HUES64 (cell line): ENCODE results near the gene ANXA2R.
"Not testable (repeated sequence)": the region's sequence is repeated elsewhere in the genome, so short reads cannot be mapped to it uniquely, and the experiment has no call there.

Experiments
- H3K27ac ChIP-seq: 2 replicates; pipeline ENCODE4 v1.7.0; 2013; ENCODE audit warnings: low read depth, low read length, inconsistent platforms
- H3K27me3 ChIP-seq: 2 replicates; pipeline ENCODE4 v1.6.1; 2013; ENCODE audit warnings: mild to moderate bottlenecking, low read length; ENCODE audit not compliant: insufficient read depth
- H3K36me3 ChIP-seq: 2 replicates; pipeline ENCODE4 v1.6.1; 2013; ENCODE audit warnings: mild to moderate bottlenecking, low read length; ENCODE audit not compliant: insufficient read depth
- H3K4me1 ChIP-seq: 2 replicates; pipeline ENCODE4 v1.6.1; 2013; ENCODE audit warnings: mild to moderate bottlenecking, low read length, moderate library complexity; ENCODE audit not compliant: insufficient read depth
- H3K4me3 ChIP-seq: 2 replicates; pipeline ENCODE4 v1.5.1; 2013; ENCODE audit warnings: mild to moderate bottlenecking, low read length, moderate library complexity
- H3K9ac ChIP-seq: 2 replicates; pipeline ENCODE4 v1.6.1; 2013; ENCODE audit warnings: mild to moderate bottlenecking, low read depth, low read length
- H3K9me3 ChIP-seq: 2 replicates; pipeline ENCODE4 v1.6.1; 2013; ENCODE audit warnings: low read depth, low read length; ENCODE audit not compliant: insufficient read depth
- WGBS: fragments of 150-250, 120-280 bp; methylation state at CpG from one replicate; pipeline ENCODE4 v1.1.7; 2013; ENCODE audit warnings: missing lambda C conversion rate; 5-methylcytosine and 5-hydroxymethylcytosine counted together

The ANXA2R gene

DNA sequence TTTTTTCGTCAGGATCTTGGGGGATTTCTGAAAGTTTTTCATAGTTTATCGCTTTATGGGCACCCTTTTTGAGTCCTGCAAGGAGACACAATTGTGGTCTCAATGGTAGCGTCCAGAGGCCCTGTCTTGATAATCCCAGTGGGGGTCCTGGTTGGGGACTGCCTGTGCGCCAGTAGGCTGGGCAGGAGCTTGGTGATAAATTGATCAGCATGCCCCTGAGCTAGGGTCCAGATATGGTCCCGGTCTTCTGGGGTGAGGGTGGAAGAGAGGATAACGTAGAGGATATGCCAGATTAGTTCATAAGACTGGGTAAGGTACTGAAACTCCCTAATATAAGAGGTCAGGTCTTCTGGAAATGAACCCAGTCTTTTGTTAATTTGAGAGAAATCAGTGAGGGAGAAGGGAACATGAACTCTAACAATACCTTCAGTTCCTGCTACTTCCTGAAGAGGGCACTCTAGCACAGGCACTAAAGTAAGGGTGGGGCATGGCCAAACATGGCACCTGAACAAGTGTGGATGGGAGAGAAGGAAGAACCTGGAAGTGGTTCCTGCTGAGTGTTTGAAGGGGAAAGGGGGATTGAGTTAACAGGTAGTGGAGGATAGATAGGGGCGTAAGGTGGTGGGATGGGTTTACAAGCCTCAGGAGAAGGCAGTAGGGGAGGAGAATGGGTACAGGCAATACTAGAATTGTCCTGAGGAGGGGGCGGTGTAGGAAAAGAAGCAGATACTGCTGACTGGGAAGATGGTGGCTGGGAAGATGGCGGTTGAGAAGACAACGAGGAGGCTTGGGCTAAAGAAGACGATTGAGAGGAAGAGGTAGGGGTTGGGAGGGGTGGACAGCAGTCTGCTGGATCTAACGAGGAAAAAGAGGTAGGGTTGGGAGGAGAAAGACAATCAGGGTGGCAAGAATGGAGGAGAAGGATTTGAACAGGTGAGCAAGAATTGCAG, 33.8 kb upstream of the ANXA2R start:
- Histone ChIP-seq H3K36me3 (peaks cover 14% of the 10 kb centered on the region), H3K4me3 (no peak overlapping the region), H3K4me1 (no peaks in the 10 kb centered on the region), H3K27me3 (no peaks in the 10 kb centered on the region), H3K27ac (no peak overlapping the region), H3K9ac (no peak overlapping the region), H3K9me3 (no peaks in the 10 kb centered on the region)
- 93% methylated on average over 12 of the region's 12 CpGs for WGBS

DNA sequence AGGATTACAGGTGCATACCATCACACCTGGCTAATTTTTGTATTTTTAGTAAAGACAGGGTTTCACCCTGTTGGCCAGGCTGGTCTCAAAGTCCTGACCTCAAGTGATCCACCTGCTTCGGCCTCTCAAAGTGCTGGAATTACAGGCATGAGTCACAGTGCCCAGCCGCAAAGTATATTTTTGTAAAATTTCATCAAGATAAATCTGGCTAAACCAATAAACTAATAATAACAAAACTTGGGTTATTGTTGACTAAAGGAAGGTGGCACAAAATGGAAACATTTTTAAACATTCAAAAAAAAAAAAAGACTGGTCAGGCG, 29.2 kb upstream of the ANXA2R start:
- not testable (repeated sequence) for H3K4me3 ChIP-seq, H3K9ac ChIP-seq

DNA sequence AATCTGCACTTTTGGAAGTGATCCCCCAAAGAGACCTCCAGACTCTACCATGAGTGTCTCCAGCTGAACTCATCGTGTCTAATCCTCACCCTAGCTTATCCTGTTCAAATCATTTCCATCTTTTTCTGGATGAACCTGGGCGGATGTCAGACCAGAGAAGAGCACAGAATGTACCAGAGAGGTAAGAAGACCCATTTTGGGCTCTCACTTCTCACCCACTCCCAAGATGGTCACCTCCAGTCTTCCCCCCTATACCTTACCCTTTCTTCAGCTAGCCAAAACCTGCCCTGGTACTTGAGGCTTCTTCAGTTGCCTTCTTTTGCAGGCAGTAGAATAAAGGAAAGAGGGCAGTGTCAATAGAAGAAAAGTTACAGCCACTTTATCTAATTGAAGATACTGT, 27.9 kb upstream of the ANXA2R start:
- peaks cover 17% of the 10 kb centered on the region for H3K4me1 ChIP-seq
- H3K27ac ChIP-seq, result no peak overlapping the region
- H3K36me3 ChIP-seq, result peaks cover 14% of the 10 kb centered on the region
- 88% methylated on average over 2 of the region's 2 CpGs for WGBS
- no peaks in the 10 kb centered on the region for H3K27me3 ChIP-seq
- H3K4me3 ChIP-seq, result peak overlapping the region; percentile 88; the same call in 1 of the 2 replicates
- no peak overlapping the region; the same call in 1 of the 2 replicates for H3K9ac ChIP-seq
- no peaks in the 10 kb centered on the region for H3K9me3 ChIP-seq

More for the DNA sequence above, 29.2 kb upstream of the ANXA2R start:
- not testable (repeated sequence) for H3K4me1 ChIP-seq, H3K27ac ChIP-seq, H3K27me3 ChIP-seq, H3K9me3 ChIP-seq
- WGBS, result 97% methylated on average over 2 of the region's 3 CpGs
- peaks cover 14% of the 10 kb centered on the region for H3K36me3 ChIP-seq

DNA sequence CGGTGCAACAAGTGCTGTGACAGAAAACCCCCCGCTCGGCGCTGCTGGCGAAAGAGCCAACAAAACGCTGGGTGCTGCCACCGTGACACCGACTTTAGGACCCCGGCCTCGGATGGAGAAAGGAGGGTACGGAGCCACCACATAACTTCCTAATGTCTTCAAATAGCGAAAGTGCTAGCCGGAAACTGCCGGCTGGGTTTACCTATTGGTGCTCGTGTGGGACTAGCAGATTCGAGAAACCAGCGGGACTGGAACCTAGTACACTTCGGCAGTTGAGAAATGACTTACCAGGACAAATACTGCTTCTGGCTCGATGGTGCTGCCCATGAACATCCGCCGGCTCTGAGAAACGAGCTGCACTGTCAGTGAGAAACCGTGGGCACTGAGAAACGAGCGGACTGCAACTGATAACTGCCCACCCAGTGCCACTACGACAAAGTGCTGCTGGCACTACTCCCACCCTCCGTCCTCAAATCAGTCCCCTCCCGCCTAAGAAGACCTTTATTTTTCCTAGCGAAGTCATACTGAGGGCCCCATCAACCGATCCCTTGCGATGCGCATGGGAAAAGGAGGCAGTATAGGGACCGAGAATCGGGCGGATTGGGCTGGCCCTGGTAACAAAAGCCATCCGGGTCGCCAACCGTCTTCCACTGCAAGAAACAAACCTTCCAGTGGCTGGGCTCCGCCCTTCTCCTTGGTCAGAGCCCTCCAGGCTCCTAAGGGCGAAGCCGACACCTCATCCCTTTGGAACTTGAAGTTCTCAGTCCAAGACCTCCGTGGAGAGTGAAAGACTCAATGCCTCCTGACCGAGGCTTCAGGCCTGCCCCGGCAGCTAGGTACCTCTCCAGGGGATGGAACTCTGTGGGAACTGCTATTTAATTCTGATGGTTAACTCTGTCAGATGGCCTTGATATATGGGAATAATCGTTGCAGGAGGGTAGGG, 27.0 kb upstream of the ANXA2R start:
- Histone ChIP-seq H3K4me1 (peaks cover 17% of the 10 kb centered on the region), H3K9ac (peak overlapping the region; percentile 92), H3K4me3 (peak overlapping the region; percentile 88), H3K9me3 (no peaks in the 10 kb centered on the region), H3K27me3 (no peaks in the 10 kb centered on the region), H3K36me3 (peaks cover 14% of the 10 kb centered on the region), H3K27ac (peak overlapping the region; percentile 85)
- WGBS, result 2% methylated on average over 45 of the region's 45 CpGs

DNA sequence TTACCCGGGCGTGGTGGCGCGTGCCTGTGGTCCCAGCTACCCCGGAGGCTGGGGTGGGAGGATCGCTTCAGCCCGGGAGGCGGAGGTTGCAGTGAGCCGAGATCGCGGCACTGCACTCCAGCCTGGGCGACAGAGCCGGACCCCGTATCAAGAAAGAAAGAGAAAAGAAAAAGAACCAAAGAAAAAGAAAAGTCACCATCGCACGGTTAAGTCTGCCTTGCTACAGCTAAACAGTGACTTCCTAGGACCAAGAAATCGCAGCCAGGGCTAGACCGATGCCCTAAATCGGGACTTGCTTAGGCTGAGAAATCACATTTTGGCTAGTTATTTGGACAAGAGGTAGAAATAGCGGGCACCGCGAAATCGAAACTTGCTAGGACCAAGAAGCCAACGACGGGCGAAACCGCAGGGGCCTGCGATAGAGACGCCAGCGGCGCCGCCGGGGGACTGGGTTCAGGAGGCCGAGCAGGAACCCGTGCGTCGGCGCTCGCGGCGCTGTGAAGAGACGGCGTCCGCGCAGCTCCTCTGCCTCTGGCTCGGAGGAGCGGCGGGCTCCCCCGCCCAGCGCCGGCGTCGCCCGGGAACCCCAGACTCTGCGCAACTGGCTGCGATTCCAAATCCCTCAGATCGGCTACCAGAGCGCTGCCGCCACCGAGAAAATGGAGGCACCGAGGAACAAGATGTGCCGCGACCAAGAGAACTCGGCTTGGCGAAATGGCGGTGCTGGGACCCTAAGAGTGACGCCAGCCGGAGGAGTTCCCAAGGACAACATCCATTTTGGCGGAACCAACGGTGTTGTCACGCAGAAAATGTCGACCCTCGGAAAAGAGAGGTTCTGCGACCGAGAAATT, 26.1 kb upstream of the ANXA2R start:
- peak overlapping the region; percentile 92 for H3K9ac ChIP-seq
- peaks cover 17% of the 10 kb centered on the region for H3K4me1 ChIP-seq
- no peaks in the 10 kb centered on the region for H3K27me3 ChIP-seq
- no peaks in the 10 kb centered on the region for H3K9me3 ChIP-seq
- H3K36me3 ChIP-seq, result peaks cover 11% of the 10 kb centered on the region
- under 1% methylated on average over 75 of the region's 75 CpGs for WGBS
- H3K4me3 ChIP-seq, result peak overlapping the region; percentile 88
- peak overlapping the region; percentile 85 for H3K27ac ChIP-seq

DNA sequence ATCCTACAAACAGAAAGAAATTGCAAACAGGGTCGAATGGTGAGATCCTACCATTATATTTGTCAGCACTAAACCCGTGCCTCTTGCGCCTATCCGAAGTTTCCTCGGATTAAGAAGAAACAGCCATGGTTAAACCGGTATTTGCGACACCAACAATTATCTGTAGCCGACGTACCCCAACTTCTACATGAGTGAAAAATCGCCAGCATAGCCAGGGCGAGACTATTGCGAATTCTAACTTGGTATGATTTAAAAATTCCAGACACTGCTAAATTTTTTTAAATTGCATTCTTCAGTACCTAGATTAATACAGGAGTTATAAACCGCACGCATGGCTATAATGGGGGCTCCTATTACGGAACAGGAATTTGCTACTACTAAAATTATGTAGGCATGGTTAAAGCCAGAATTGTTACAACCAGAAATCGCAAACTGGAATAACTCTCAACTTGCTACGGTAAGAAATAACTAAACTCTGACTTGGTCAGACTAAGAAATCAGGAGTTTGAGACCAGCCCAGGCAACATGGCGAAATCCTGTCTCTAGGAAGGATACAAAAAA, 25.3 kb upstream of the ANXA2R start:
- 4% methylated on average over 17 of the region's 18 CpGs for WGBS
- Histone ChIP-seq H3K4me1 (peaks cover 17% of the 10 kb centered on the region), H3K27me3 (no peaks in the 10 kb centered on the region), H3K27ac (peak overlapping the region; percentile 85), H3K36me3 (peaks cover 3% of the 10 kb centered on the region; the same call in 1 of the 2 replicates), H3K9me3 (no peaks in the 10 kb centered on the region), H3K4me3 (peak overlapping the region; percentile 88), H3K9ac (peak overlapping the region; percentile 92)

DNA sequence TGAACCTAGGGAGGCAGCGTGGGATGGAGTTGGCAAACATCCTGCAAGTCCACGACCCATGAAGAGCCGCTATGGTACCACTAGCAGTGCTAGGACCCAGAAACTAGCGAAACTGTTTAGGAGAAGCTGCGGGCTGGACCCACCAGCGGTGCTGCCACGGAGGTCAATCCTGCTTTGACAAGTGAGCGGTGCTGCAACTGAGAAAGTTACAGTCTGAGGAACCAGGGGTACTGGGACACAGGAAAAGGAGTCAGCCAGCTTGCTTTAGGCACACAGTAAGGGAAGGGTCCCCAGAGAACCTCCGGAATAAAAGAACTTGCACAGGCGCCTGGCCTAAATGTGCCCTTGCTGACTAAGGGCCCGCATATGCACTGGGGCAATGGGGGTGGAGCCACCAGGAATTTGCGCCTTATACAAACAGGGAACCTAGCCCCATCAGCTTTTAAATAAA, 23.6 kb upstream of the ANXA2R start:
- Histone ChIP-seq H3K4me1 (peaks cover 17% of the 10 kb centered on the region), H3K4me3 (no peak overlapping the region; the same call in 1 of the 2 replicates), H3K27me3 (no peaks in the 10 kb centered on the region), H3K9me3 (no peaks in the 10 kb centered on the region), H3K9ac (0 out of 2 replicates have a peak overlapping the region, but pooled peaks have one; percentile 28), H3K27ac (peak overlapping the region; percentile 40; the same call in 1 of the 2 replicates), H3K36me3 (no peaks in the 10 kb centered on the region)
- 67% methylated on average over 12 of the region's 12 CpGs for WGBS

DNA sequence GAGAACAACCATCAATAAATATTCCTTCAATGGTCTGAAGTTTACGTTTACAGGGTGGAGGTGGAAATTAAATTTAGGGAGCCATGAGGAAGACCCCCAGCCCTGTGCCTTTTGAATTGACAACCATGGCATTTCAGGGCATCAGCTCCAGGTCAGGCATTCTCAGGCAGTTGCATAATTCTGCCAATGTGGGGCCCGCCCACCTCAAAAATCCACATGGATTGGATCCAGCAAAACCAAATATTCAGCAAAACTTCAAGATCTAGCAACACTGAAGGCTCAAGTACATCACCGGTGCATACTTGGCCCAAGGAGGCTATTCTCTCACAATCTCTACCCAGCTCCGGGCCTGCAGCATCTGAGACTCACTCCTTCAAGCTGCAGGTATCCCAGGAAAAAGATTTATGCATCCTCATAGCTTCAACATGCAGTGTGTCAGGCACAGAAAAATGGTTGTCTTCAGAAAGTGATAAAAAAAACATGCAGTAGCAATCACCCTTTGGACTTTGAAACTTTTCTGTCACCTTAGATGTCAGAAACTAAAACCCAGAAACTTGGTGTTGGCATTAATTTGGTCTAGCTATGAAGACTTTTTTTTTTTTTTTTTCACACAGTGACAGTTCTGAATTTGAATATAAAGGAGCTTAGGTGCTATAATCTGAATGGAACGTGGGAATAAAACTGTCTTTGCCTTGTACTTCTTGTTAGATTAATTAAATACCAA, 21.4 kb upstream of the ANXA2R start:
- H3K4me3 ChIP-seq, result no peak overlapping the region
- no peak overlapping the region for H3K27ac ChIP-seq
- H3K9me3 ChIP-seq, result no peaks in the 10 kb centered on the region
- 94% methylated on average over 4 of the region's 5 CpGs for WGBS
- H3K4me1 ChIP-seq, result peaks cover 8% of the 10 kb centered on the region; the same call in 1 of the 2 replicates
- no peaks in the 10 kb centered on the region for H3K36me3 ChIP-seq
- H3K27me3 ChIP-seq, result no peaks in the 10 kb centered on the region
- no peak overlapping the region for H3K9ac ChIP-seq

DNA sequence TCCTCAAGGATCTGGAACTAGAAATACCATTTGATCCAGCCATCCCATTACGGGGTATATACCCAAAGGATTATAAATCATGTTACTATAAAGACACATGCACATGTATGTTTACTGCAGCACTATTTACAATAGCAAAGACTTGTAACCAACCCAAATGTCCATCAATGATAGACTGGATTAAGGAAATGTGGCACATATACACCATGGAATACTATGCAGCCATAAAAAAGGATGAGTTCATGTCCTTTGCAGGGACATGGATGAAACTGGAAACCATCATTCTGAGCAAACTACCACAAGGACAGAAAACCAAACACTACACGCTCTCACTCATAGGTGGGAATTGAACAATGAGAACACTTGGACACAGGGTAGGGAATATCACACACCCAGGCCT, 19.9 kb upstream of the ANXA2R start:
- WGBS, result 92% methylated on average over 1 of the region's 2 CpGs
- H3K9me3 ChIP-seq, H3K27me3 ChIP-seq, H3K4me3 ChIP-seq, H3K4me1 ChIP-seq, H3K9ac ChIP-seq, H3K27ac ChIP-seq, H3K36me3 ChIP-seq: not testable (repeated sequence)

DNA sequence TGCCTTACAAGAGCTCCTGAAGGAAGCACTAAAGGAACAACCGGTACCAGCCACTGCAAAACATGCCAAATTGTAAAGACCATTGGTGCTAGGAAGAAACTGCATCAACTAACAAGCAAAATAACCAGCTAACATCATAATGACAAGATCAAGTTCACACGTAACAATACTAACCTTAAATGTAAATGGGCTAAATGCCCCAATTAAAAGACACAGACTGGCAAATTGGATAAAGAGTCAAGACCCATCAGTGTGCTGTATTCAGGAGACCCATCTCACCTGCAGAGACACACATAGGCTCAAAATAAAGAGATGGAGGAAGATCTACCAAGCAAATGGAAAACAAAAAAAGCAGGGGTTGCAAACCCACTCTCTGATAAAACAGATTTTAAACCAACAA, 15.0 kb upstream of the ANXA2R start:
- H3K27me3 ChIP-seq, H3K27ac ChIP-seq, H3K9me3 ChIP-seq, H3K36me3 ChIP-seq, H3K9ac ChIP-seq, H3K4me3 ChIP-seq, H3K4me1 ChIP-seq: not testable (repeated sequence)
- WGBS, result 63% methylated on average over 1 of the region's 2 CpGs
